Sigmoid colon (tissue), 7 donors: ENCODE data around the gene PUS3. TPM values are rescaled to one million over a fixed set of nuclear protein-coding genes. Genes with fewer than 3 reads are reported as not detected.

ENCODE experiments used
- DNase-seq: peaks from one replicate; pipeline ENCODE4 v3.0.0-alpha.2; 2019
- H3K27ac ChIP-seq, 4 donors: fragments of 200-600 bp; sonication (generic); one replicate each; pipeline ENCODE4 v1.5.1; 2016 to 2019; ENCODE audit warnings: mild to moderate bottlenecking in 1 of 4
- H3K27me3 ChIP-seq, 3 donors: fragments of 200-600 bp; sonication (generic); one replicate each; pipeline ENCODE4 v1.5.1; 2019; ENCODE audit warnings: mild to moderate bottlenecking in 1 of 3
- H3K36me3 ChIP-seq, 4 donors: fragments of 200-600 bp; sonication (generic); one replicate each; pipeline ENCODE4 v1.5.1; 2016 to 2019
- H3K4me1 ChIP-seq, 4 donors: fragments of 200-600 bp; sonication (generic); one replicate each; pipeline ENCODE4 v1.5.1; 2017 to 2019
- H3K4me3 ChIP-seq, 4 donors: fragments of 200-600 bp; sonication (generic); one replicate each; pipeline ENCODE4 v1.5.1; 2017 to 2019; ENCODE audit warnings: mild to moderate bottlenecking in 2 of 4, moderate library complexity in 1 of 4
- H3K9me3 ChIP-seq, 4 donors: fragments of 200-600 bp in 3 of 4; sonication (generic) in 3 of 4; one replicate each; pipeline versions ENCODE4 v1.5.1 to v1.6.1; 2013 to 2019
- CTCF ChIP-seq, 4 experiments: fragments of 450-650 bp in 3 of 4; fragments of 200-600 bp in 1 of 4; IDR thresholded peaks; one replicate each; pipeline ENCODE4 v1.5.1; 2016 to 2019; ENCODE audit warnings: antibody characterized with exemption in 4 of 4, mild to moderate bottlenecking in 3 of 4, moderate library complexity in 2 of 4
- EP300 ChIP-seq, 4 donors: sonication (generic); formaldehyde crosslinking; IDR thresholded peaks; one replicate each; pipeline ENCODE4 v1.6.1; 2017; ENCODE audit warnings: antibody characterized with exemption in 4 of 4
- POLR2A ChIP-seq, 2 donors: fragments of 450-650 bp; IDR thresholded peaks; one replicate each; pipeline ENCODE4 v1.6.1; 2016; ENCODE audit warnings: antibody characterized with exemption in 2 of 2, mild to moderate bottlenecking in 2 of 2, moderate library complexity in 2 of 2
- POLR2AphosphoS5 ChIP-seq, 4 donors: sonication (generic); formaldehyde crosslinking; IDR thresholded peaks; one replicate each; pipeline ENCODE4 v1.6.1; 2017; ENCODE audit warnings: antibody characterized with exemption in 4 of 4
- WGBS, 2 donors: extraction: QIAGEN DNeasy Blood & Tissue Kit; methylation state at CpG; one replicate each; pipeline ENCODE4 v1.1.7; 2013; 5-methylcytosine and 5-hydroxymethylcytosine counted together
- intact Hi-C: fragments of 100-400 bp; cut with DNase I; formaldehyde crosslinking; loops from one replicate; pipeline ENCODE4 v1.15.1; 2023
- polyA plus RNA-seq, 3 donors: library from polyadenylated mRNA; stranded (reverse); fragments of 200-250 nt; gene quantifications; one replicate each; pipeline ENCODE4 v1.2.3, GENCODE V29; 2013
- total RNA-seq, 4 donors: library from RNA; depleted of rRNA; stranded (reverse); fragments of >200 nt; gene quantifications; one replicate each; pipeline ENCODE4 v1.1.0, GENCODE V29; 2016
- donor health status: healthy with polysubstance abuse.
- donor health status: Bipolar disorder and iron deficiency.
- donor health status: healthy.

The PUS3 gene
- total and polyA plus RNA-seq, 7 donors, result 6.4 to 21.6 (median 9.2) TPM

GRCh38 chr11:125886997-125887372, 16.0 kb downstream of the PUS3 start:
- peak; percentile 74 for DNase-seq
- 40 to 70% methylated on average over 24 of the region's 24 CpGs for WGBS, 2 donors
- TF ChIP-seq POLR2A (IDR thresholded peaks at IDR 0.05) (no peak), POLR2AphosphoS5 (IDR thresholded peaks at IDR 0.05) (no peak), CTCF (IDR thresholded peaks at IDR 0.05) (no peak), EP300 (IDR thresholded peaks at IDR 0.05) (no peak)

GRCh38 chr11:125883375-125883774, 19.6 kb downstream of the PUS3 start:
- H3K4me3 ChIP-seq, result no peak overlapping the region
- no peaks in the 10 kb centered on the region for H3K9me3 ChIP-seq
- intact Hi-C loops, result no loop called here
- peaks cover 0 to 12% (median 5%) of the 10 kb centered on the region in 4 donors for H3K4me1 ChIP-seq
- H3K27me3 ChIP-seq, result no peaks in the 10 kb centered on the region
- 40 to 81% methylated on average over 8 of the region's 8 CpGs for WGBS, 2 donors
- TF ChIP-seq POLR2AphosphoS5 (IDR thresholded peaks at IDR 0.05) (no peak), CTCF (IDR thresholded peaks at IDR 0.05) (no peak), EP300 (IDR thresholded peaks at IDR 0.05) (no peak), POLR2A (IDR thresholded peaks at IDR 0.05) (no peak)
- H3K27ac ChIP-seq, result no peak overlapping the region
- H3K36me3 ChIP-seq, result no peaks in the 10 kb centered on the region
- DNase-seq, result no peak

More at GRCh38 chr11:125886997-125887372, 16.0 kb downstream of the PUS3 start:
- peak overlapping the region; percentile 93 to 99 (median 96) for H3K27ac ChIP-seq
- peaks cover 0 to 13% (median 5%) of the 10 kb centered on the region in 4 donors for H3K4me1 ChIP-seq
- no peaks in the 10 kb centered on the region for H3K27me3 ChIP-seq
- H3K36me3 ChIP-seq, result no peaks in the 10 kb centered on the region
- intact Hi-C loops, result loop anchor here (5.0 kb wide), 1 partner anchor 260 kb away; the partner anchor contains the start of gene CHEK1
- H3K4me3 ChIP-seq, result peak overlapping the region; percentile 59 to 88 (median 70)
- H3K9me3 ChIP-seq, result no peaks in the 10 kb centered on the region

- no peaks in the 10 kb centered on the region for H3K36me3 ChIP-seq
- DNase-seq, result no peak
- H3K27ac ChIP-seq, result no peak overlapping the region
- no peak overlapping the region for H3K4me3 ChIP-seq
- no peaks in the 10 kb centered on the region for H3K27me3 ChIP-seq
- TF ChIP-seq POLR2A (IDR thresholded peaks at IDR 0.05) (no peak), CTCF (IDR thresholded peaks at IDR 0.05) (no peak), EP300 (IDR thresholded peaks at IDR 0.05) (no peak), POLR2AphosphoS5 (IDR thresholded peaks at IDR 0.05) (no peak)
- 77 to 79% methylated on average over 1 of the region's 1 CpG for WGBS, 2 donors
- intact Hi-C loops, result no loop called here
- peaks cover 0 to 2% (median 1%) of the 10 kb centered on the region in 4 donors for H3K4me1 ChIP-seq
- H3K9me3 ChIP-seq, result no peaks in the 10 kb centered on the region
Measured at GRCh38 chr11:125881291-125881690, 21.7 kb downstream of the PUS3 start.

GRCh38 chr11:125874556-125875124, 28.4 kb downstream of the PUS3 start:
- intact Hi-C loops, result loop anchor here (10.0 kb wide), 2 partner anchors 310 to 920 kb away; partner anchors contain the start of genes CCDC15 and EI24
- DNase-seq, result peak; percentile 69
- H3K4me3 ChIP-seq, result no peak overlapping the region
- TF ChIP-seq POLR2AphosphoS5 (IDR thresholded peaks at IDR 0.05) (no peak), CTCF (IDR thresholded peaks at IDR 0.05) (peak; percentile 60 to 74 (median 65))
- H3K9me3 ChIP-seq, result no peaks in the 10 kb centered on the region
- H3K36me3 ChIP-seq, result no peaks in the 10 kb centered on the region
- no peaks in the 10 kb centered on the region for H3K4me1 ChIP-seq
- H3K27ac ChIP-seq, result no peak overlapping the region
- no peaks in the 10 kb centered on the region for H3K27me3 ChIP-seq
- WGBS, 2 donors, result 9 to 15% methylated on average over 8 of the region's 8 CpGs
